GM21717 (cell line): ENCODE results near the gene NFATC2.
"Not testable (repeated sequence)": the region's sequence is repeated elsewhere in the genome, so short reads cannot be mapped to it uniquely, and the experiment has no call there.

Experiments used
- ATAC-seq: cut with Tn5 transposase; IDR thresholded peaks from one replicate; pipeline ENCODE4 v1.9.1; 2021; ENCODE audit warnings: mild to moderate bottlenecking, moderate library complexity; ENCODE audit not compliant: unreplicated experiment

Gene NFATC2

GRCh38 chr20:51363813-51364212 lies 178.7 kb downstream of the NFATC2 start:
- no peak for ATAC-seq

GRCh38 chr20:51363378-51363777 lies 179.1 kb downstream of the NFATC2 start:
- no peak for ATAC-seq

GRCh38 chr20:51362254-51362653 lies 180.3 kb downstream of the NFATC2 start:
- ATAC-seq, result no peak

- no peak for ATAC-seq
These were observed 181.3 kb downstream of the NFATC2 start for GRCh38 chr20:51361258-51361657.

- no peak for ATAC-seq
These were observed 181.9 kb downstream of the NFATC2 start for GRCh38 chr20:51360451-51361201.

GRCh38 chr20:51359947-51360346 lies 182.6 kb downstream of the NFATC2 start:
- ATAC-seq, result no peak

- no peak for ATAC-seq
These were observed 183.1 kb downstream of the NFATC2 start for GRCh38 chr20:51359401-51359800.

- ATAC-seq, result no peak
These were observed 184.3 kb downstream of the NFATC2 start for GRCh38 chr20:51358032-51358724.

- no peak for ATAC-seq
These were observed 185.0 kb downstream of the NFATC2 start for GRCh38 chr20:51357543-51357942.

- no peak for ATAC-seq
These were observed 185.6 kb downstream of the NFATC2 start for GRCh38 chr20:51356871-51357270.

GRCh38 chr20:51354769-51355319 lies 187.7 kb downstream of the NFATC2 start:
- ATAC-seq, result no peak

GRCh38 chr20:51354191-51354768 lies 188.2 kb downstream of the NFATC2 start:
- ATAC-seq, result no peak

- ATAC-seq, result no peak
These were observed 189.0 kb downstream of the NFATC2 start for GRCh38 chr20:51353491-51353890.

GRCh38 chr20:51352791-51353190 lies 189.7 kb downstream of the NFATC2 start:
- ATAC-seq, result no peak

GRCh38 chr20:51350941-51351631 lies 191.4 kb downstream of the NFATC2 start:
- ATAC-seq, result no peak

GRCh38 chr20:51348876-51349275 lies 193.6 kb downstream of the NFATC2 start:
- no peak for ATAC-seq

- ATAC-seq, result no peak
These were observed 194.7 kb downstream of the NFATC2 start for GRCh38 chr20:51347831-51348230.

- no peak for ATAC-seq
These were observed 195.6 kb downstream of the NFATC2 start for GRCh38 chr20:51346686-51347485.

- no peak for ATAC-seq
These were observed 196.9 kb downstream of the NFATC2 start for GRCh38 chr20:51345601-51346101.

- ATAC-seq, result not testable (repeated sequence)
These were observed 198.7 kb downstream of the NFATC2 start for GRCh38 chr20:51343802-51344201.
